ENCODE results near the gene NOTCH4. TPM values are rescaled to one million over a fixed set of nuclear protein-coding genes. Genes with fewer than 3 reads are reported as not detected.
"Not testable (repeated sequence)": the region's sequence is repeated elsewhere in the genome, so short reads cannot be mapped to it uniquely, and the experiment has no call there.

Gene NOTCH4
- total and polyA plus RNA-seq, 9 of the 15 experiments (the other 6 are each of a cell fraction or from before 2014, with no cell fraction given), result 0.24 to 4.3 (median 1.7) TPM

GRCh38 chr6:32271429-32271828 is 47.6 kb upstream of the NOTCH4 start (continued):
- no peak for TF ChIP-seq LARP7 (IDR thresholded peaks at IDR 0.05)
- TF ChIP-seq TSC22D4 (tag; IDR thresholded peaks at IDR 0.05), result no peak
- TF ChIP-seq SPI1 (IDR thresholded peaks at IDR 0.05; ENCODE audit: borderline replicate concordance, low read depth, low read length), result no peak
- no peak for TF ChIP-seq ZZZ3 (IDR thresholded peaks at IDR 0.05)
- no peak for TF ChIP-seq ZNF263 (CRISPR knock-in tag; IDR thresholded peaks at IDR 0.05; ENCODE audit: borderline replicate concordance)
- TF ChIP-seq CEBPZ (IDR thresholded peaks at IDR 0.05; ENCODE audit: borderline replicate concordance, low read depth, low read length), result no peak
- no peak for TF ChIP-seq TAF7 (tag; IDR thresholded peaks at IDR 0.05)
- no peak for TF ChIP-seq ILF3 (IDR thresholded peaks at IDR 0.05; ENCODE audit: borderline replicate concordance)
- no peak for TF ChIP-seq FOXP1 (CRISPR knock-in tag; IDR thresholded peaks at IDR 0.05)
- TF ChIP-seq NR1H2 (CRISPR knock-in tag; IDR thresholded peaks at IDR 0.05), result no peak

- H3K36me3 ChIP-seq (ENCODE audit: control insufficient read depth, insufficient read depth, low read length); H3K9me3 ChIP-seq (replicated peaks; ENCODE audit: control insufficient read depth, insufficient read depth, low read depth, low read length); H3K9me1 ChIP-seq (ENCODE audit: control insufficient read depth, insufficient read depth, low read length); H3K27ac ChIP-seq (ENCODE audit: extremely low read depth, low read depth, low read length); H3K4me2 ChIP-seq (ENCODE audit: insufficient read depth, low read length); H4K20me1 ChIP-seq (replicated peaks; ENCODE audit: control insufficient read depth, insufficient read depth, low read length); POLR2A ChIA-PET; CTCF ChIA-PET (ENCODE audit: low intra/inter-chr PET ratio); BruUV-seq (replicated peaks); H3K4me1 ChIP-seq (replicated peaks in 1 of 2; ENCODE audit: control insufficient read depth in 2 of 2, insufficient read depth in 2 of 2, low read length in 2 of 2); H3K27me3 ChIP-seq (ENCODE audit: control insufficient read depth in 2 of 2, insufficient read depth in 2 of 2, low read length in 2 of 2); H3K79me2 ChIP-seq (ENCODE audit: control insufficient read depth, insufficient read depth, low read length); ATAC-seq; FAIRE-seq; DNase-seq (ENCODE audit: extremely low read depth in 1 of 4, low spot score in 3 of 4); H2AFZ ChIP-seq (ENCODE audit: low read depth, low read length); H3K4me3 ChIP-seq; H3K9ac ChIP-seq (ENCODE audit: insufficient read depth in 1 of 2, low read depth in 2 of 2, low read length in 2 of 2); in situ Hi-C loops (cut with MboI); intact Hi-C loops (cut with micrococcal nuclease): not testable (repeated sequence)
- 0% methylated on average over 3 of the region's 3 CpGs for WGBS (ENCODE audit: insufficient coverage, low coverage, missing lambda C conversion rate)
Measured at GRCh38 chr6:32268459-32268858, 44.6 kb upstream of the NOTCH4 start.

All from K562 (cell line).